NCI-H82 treated with DMSO at 0.1 percent for 48 hours (cell line): ENCODE data around the gene KRTAP13-2.

Experiments used
- DNase-seq: peaks from one replicate; lab custom pipeline; 2025; ENCODE audit not compliant: unreplicated experiment; lab: John Stamatoyannopoulos, UW

Gene KRTAP13-2

GRCh38 chr21:30326390-30326789, 45.7 kb downstream of the KRTAP13-2 start:
- no peak for DNase-seq
